Adipocyte (in vitro differentiated cells): ENCODE data around the gene RPL35.
"Not testable (repeated sequence)": the region's sequence is repeated elsewhere in the genome, so short reads cannot be mapped to it uniquely, and the experiment has no call there.

ENCODE experiments used
- DNase-seq: peaks from one replicate; pipeline ENCODE4 v3.0.0-alpha.2; 2015; ENCODE audit warnings: low read depth
- H3K27me3 ChIP-seq: replicated peaks from 2 replicates; pipeline ENCODE4 v1.7.0; 2013; ENCODE audit warnings: mild to moderate bottlenecking, low read length, moderate library complexity; ENCODE audit not compliant: control insufficient read depth, insufficient read depth
- H3K36me3 ChIP-seq: 2 replicates; pipeline ENCODE4 v1.7.0; 2013; ENCODE audit warnings: low read length, mild to moderate bottlenecking, moderate library complexity; ENCODE audit not compliant: control insufficient read depth, insufficient read depth, severe bottlenecking
- H3K4me1 ChIP-seq: 2 replicates; pipeline ENCODE4 v1.7.0; 2013; ENCODE audit warnings: mild to moderate bottlenecking, low read length, moderate library complexity; ENCODE audit not compliant: control insufficient read depth, insufficient read depth
- H3K4me3 ChIP-seq: 2 replicates; pipeline ENCODE4 v1.7.0; 2013; ENCODE audit warnings: mild to moderate bottlenecking, low read length, moderate library complexity
- H3K9ac ChIP-seq: 2 replicates; pipeline ENCODE4 v1.7.0; 2013; ENCODE audit warnings: mild to moderate bottlenecking, low read length, moderate library complexity
- H3K9me3 ChIP-seq: 2 replicates; pipeline ENCODE4 v1.7.0; 2013; ENCODE audit warnings: mild to moderate bottlenecking, low read length, moderate library complexity; ENCODE audit not compliant: control insufficient read depth

Gene RPL35

GRCh38 chr9:124846969-124847368, 14.8 kb downstream of the RPL35 start:
- Histone ChIP-seq H3K27me3 (no peaks in the 10 kb centered on the region), H3K4me3 (no peak overlapping the region), H3K9me3 (no peaks in the 10 kb centered on the region), H3K36me3 (no peaks in the 10 kb centered on the region), H3K9ac (no peak overlapping the region), H3K4me1 (no peaks in the 10 kb centered on the region)
- no peak for DNase-seq

GRCh38 chr9:124846467-124846866, 15.3 kb downstream of the RPL35 start:
- H3K27me3 ChIP-seq, H3K36me3 ChIP-seq, DNase-seq, H3K9me3 ChIP-seq, H3K4me3 ChIP-seq, H3K9ac ChIP-seq, H3K4me1 ChIP-seq: not testable (repeated sequence)

GRCh38 chr9:124844291-124844690, 17.5 kb downstream of the RPL35 start:
- Histone ChIP-seq H3K36me3 (no peaks in the 10 kb centered on the region), H3K4me3 (no peak overlapping the region), H3K4me1 (no peaks in the 10 kb centered on the region), H3K9me3 (no peaks in the 10 kb centered on the region), H3K9ac (no peak overlapping the region), H3K27me3 (no peaks in the 10 kb centered on the region)
- DNase-seq = no peak

GRCh38 chr9:124843456-124844034, 18.2 kb downstream of the RPL35 start:
- no peaks in the 10 kb centered on the region for H3K9me3 ChIP-seq
- no peak overlapping the region for H3K9ac ChIP-seq
- no peaks in the 10 kb centered on the region for H3K27me3 ChIP-seq
- H3K4me1 ChIP-seq = no peaks in the 10 kb centered on the region
- no peak for DNase-seq
- no peak overlapping the region for H3K4me3 ChIP-seq
- no peaks in the 10 kb centered on the region for H3K36me3 ChIP-seq

GRCh38 chr9:124841075-124841821, 20.5 kb downstream of the RPL35 start:
- no peaks in the 10 kb centered on the region for H3K4me1 ChIP-seq
- H3K36me3 ChIP-seq = no peaks in the 10 kb centered on the region
- no peak overlapping the region for H3K9ac ChIP-seq
- no peaks in the 10 kb centered on the region for H3K9me3 ChIP-seq
- DNase-seq = no peak
- H3K27me3 ChIP-seq = no peaks in the 10 kb centered on the region
- no peak overlapping the region for H3K4me3 ChIP-seq

- Histone ChIP-seq H3K9ac (no peak overlapping the region), H3K27me3 (no peaks in the 10 kb centered on the region), H3K36me3 (no peaks in the 10 kb centered on the region), H3K4me1 (peaks cover 4% of the 10 kb centered on the region), H3K9me3 (no peaks in the 10 kb centered on the region), H3K4me3 (no peak overlapping the region)
- no peak for DNase-seq
These were observed 21.4 kb downstream of the RPL35 start for GRCh38 chr9:124840300-124840833.

- H3K9me3 ChIP-seq = no peaks in the 10 kb centered on the region
- no peaks in the 10 kb centered on the region for H3K36me3 ChIP-seq
- no peaks in the 10 kb centered on the region for H3K27me3 ChIP-seq
- H3K9ac ChIP-seq = no peak overlapping the region
- peaks cover 10% of the 10 kb centered on the region for H3K4me1 ChIP-seq
- peak; percentile 35 for DNase-seq
- H3K4me3 ChIP-seq = no peak overlapping the region
These were observed 22.0 kb downstream of the RPL35 start for GRCh38 chr9:124839612-124840299.

GRCh38 chr9:124838567-124839275, 23.0 kb downstream of the RPL35 start:
- H3K4me1 ChIP-seq = peaks cover 15% of the 10 kb centered on the region
- H3K27me3 ChIP-seq, H3K4me3 ChIP-seq, H3K9me3 ChIP-seq, H3K36me3 ChIP-seq, DNase-seq, H3K9ac ChIP-seq: not testable (repeated sequence)

- not testable (repeated sequence) for H3K4me3 ChIP-seq, H3K27me3 ChIP-seq
- H3K4me1 ChIP-seq = peaks cover 15% of the 10 kb centered on the region
These were observed 23.6 kb downstream of the RPL35 start for GRCh38 chr9:124838132-124838531.

GRCh38 chr9:124835026-124835557, 26.7 kb downstream of the RPL35 start:
- peak; percentile 60 for DNase-seq
- no peak overlapping the region for H3K9ac ChIP-seq
- no peaks in the 10 kb centered on the region for H3K9me3 ChIP-seq
- peaks cover 29% of the 10 kb centered on the region for H3K4me1 ChIP-seq
- H3K27me3 ChIP-seq = no peaks in the 10 kb centered on the region
- H3K36me3 ChIP-seq = no peaks in the 10 kb centered on the region
- no peak overlapping the region for H3K4me3 ChIP-seq

More at GRCh38 chr9:124838132-124838531, 23.6 kb downstream of the RPL35 start:
- DNase-seq, H3K36me3 ChIP-seq, H3K9me3 ChIP-seq, H3K9ac ChIP-seq: not testable (repeated sequence)

- H3K9ac ChIP-seq = no peak overlapping the region
- no peaks in the 10 kb centered on the region for H3K9me3 ChIP-seq
- H3K27me3 ChIP-seq = no peaks in the 10 kb centered on the region
- no peak for DNase-seq
- H3K4me1 ChIP-seq = peaks cover 29% of the 10 kb centered on the region
- H3K4me3 ChIP-seq = no peak overlapping the region
- H3K36me3 ChIP-seq = no peaks in the 10 kb centered on the region
These were observed 27.2 kb downstream of the RPL35 start for GRCh38 chr9:124834591-124834990.
